ENCODE results near the gene MAFG.

The MAFG gene

DNA sequence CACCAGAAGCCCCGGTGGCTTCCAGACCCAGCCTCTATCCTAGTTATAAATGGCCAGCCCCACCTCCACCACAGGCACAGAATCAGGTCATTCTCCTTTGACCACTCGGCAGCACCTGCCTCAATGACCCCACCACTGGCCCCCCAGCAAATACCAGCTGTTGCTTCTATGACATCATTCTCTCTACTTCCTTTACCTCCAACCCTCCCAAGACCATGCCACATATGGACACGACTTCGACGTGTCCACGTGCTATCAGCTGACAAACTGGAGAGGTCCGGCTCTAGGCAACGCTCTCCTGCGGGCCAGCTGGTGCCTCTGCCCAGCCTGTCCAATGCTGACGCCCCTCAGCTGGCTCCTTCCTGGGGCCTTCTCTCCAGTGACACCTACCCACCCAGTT, 42.1 kb downstream of the MAFG start:
- H2AK5ac ChIP-seq (ENCODE audit: low read length): no peak overlapping the region
- H3K4me3 ChIP-seq (ENCODE audit: low read depth, low read length): no peak overlapping the region
- H4K12ac ChIP-seq (ENCODE audit: low read depth, low read length): no peak overlapping the region
- H3K9me3 ChIP-seq (ENCODE audit: insufficient read depth, low read depth, low read length): peaks cover 4% of the 10 kb centered on the region
- no peaks in the 10 kb centered on the region for H3K79me1 ChIP-seq (ENCODE audit: low read length)
- H4K8ac ChIP-seq (ENCODE audit: low read depth, low read length): no peak overlapping the region
- H3K36me3 ChIP-seq (ENCODE audit: control insufficient read depth in 1 of 2, insufficient read depth in 2 of 2, low read length in 2 of 2): peaks cover 59 to 71% of the 10 kb centered on the region in 2 experiments
- H2BK120ac ChIP-seq (ENCODE audit: insufficient read depth, low read length, poor library complexity): no peak overlapping the region
- no peak overlapping the region for H3K27ac ChIP-seq (ENCODE audit: low read depth, low read length)
- H3K18ac ChIP-seq (ENCODE audit: low read length): no peak overlapping the region
- WGBS (ENCODE audit: extremely low coverage, insufficient coverage, insufficient read length): no CpG with 5 or more reads among the region's 10 CpGs
- H3K27me3 ChIP-seq (ENCODE audit: insufficient read depth, low read length): no peaks in the 10 kb centered on the region
- H3K14ac ChIP-seq (ENCODE audit: low read length): no peak overlapping the region
- H3K4ac ChIP-seq (ENCODE audit: low read depth, low read length): no peak overlapping the region
- H3K23ac ChIP-seq (ENCODE audit: low read length): no peak overlapping the region
- no peak overlapping the region for H2BK5ac ChIP-seq (ENCODE audit: low read depth, low read length, poor library complexity)
- H2AFZ ChIP-seq (ENCODE audit: insufficient read depth, low read length, poor library complexity): no peak overlapping the region
- no peak for DNase-seq
- peaks cover 5% of the 10 kb centered on the region for H3K79me2 ChIP-seq (ENCODE audit: control insufficient read depth, insufficient read depth, low read length, poor library complexity)
- no peak overlapping the region for H3K9ac ChIP-seq (ENCODE audit: low read length)
- no peak overlapping the region for H4K91ac ChIP-seq (ENCODE audit: low read depth, low read length)
- H3K4me2 ChIP-seq (ENCODE audit: low read length): no peak overlapping the region
- H2BK12ac ChIP-seq (ENCODE audit: low read length): no peak overlapping the region
- peaks cover 2 to 3% of the 10 kb centered on the region in 2 experiments for H3K4me1 ChIP-seq (ENCODE audit: control insufficient read depth in 1 of 2, insufficient read depth in 2 of 2, low read length in 2 of 2)

- no CpG with 5 or more reads among the region's 5 CpGs for WGBS (ENCODE audit: extremely low coverage, insufficient coverage, insufficient read length)
- H3K79me2 ChIP-seq (ENCODE audit: control insufficient read depth, insufficient read depth, low read length, poor library complexity): peaks cover 2% of the 10 kb centered on the region
- H3K23ac ChIP-seq (ENCODE audit: low read length): no peak overlapping the region
- H3K14ac ChIP-seq (ENCODE audit: low read length): no peak overlapping the region
- no peak overlapping the region for H2BK120ac ChIP-seq (ENCODE audit: insufficient read depth, low read length, poor library complexity)
- no peak overlapping the region for H3K9ac ChIP-seq (ENCODE audit: low read length)
- no peak overlapping the region for H3K4ac ChIP-seq (ENCODE audit: low read depth, low read length)
- H2AFZ ChIP-seq (ENCODE audit: insufficient read depth, low read length, poor library complexity): no peak overlapping the region
- no peaks in the 10 kb centered on the region for H3K4me1 ChIP-seq (ENCODE audit: control insufficient read depth in 1 of 2, insufficient read depth in 2 of 2, low read length in 2 of 2)
- no peak overlapping the region for H4K12ac ChIP-seq (ENCODE audit: low read depth, low read length)
- no peak overlapping the region for H4K91ac ChIP-seq (ENCODE audit: low read depth, low read length)
- H2AK5ac ChIP-seq (ENCODE audit: low read length): no peak overlapping the region
- DNase-seq: no peak
- H3K4me3 ChIP-seq (ENCODE audit: low read depth, low read length): no peak overlapping the region
- no peak overlapping the region for H3K18ac ChIP-seq (ENCODE audit: low read length)
- no peaks in the 10 kb centered on the region for H3K27me3 ChIP-seq (ENCODE audit: insufficient read depth, low read length)
- H3K36me3 ChIP-seq (ENCODE audit: control insufficient read depth in 1 of 2, insufficient read depth in 2 of 2, low read length in 2 of 2): peaks cover 57 to 68% of the 10 kb centered on the region in 2 experiments
- no peak overlapping the region for H3K27ac ChIP-seq (ENCODE audit: low read depth, low read length)
- no peak overlapping the region for H2BK5ac ChIP-seq (ENCODE audit: low read depth, low read length, poor library complexity)
- H3K4me2 ChIP-seq (ENCODE audit: low read length): no peak overlapping the region
- no peak overlapping the region for H4K8ac ChIP-seq (ENCODE audit: low read depth, low read length)
- peaks cover 4% of the 10 kb centered on the region for H3K9me3 ChIP-seq (ENCODE audit: insufficient read depth, low read depth, low read length)
- no peaks in the 10 kb centered on the region for H3K79me1 ChIP-seq (ENCODE audit: low read length)
- no peak overlapping the region for H2BK12ac ChIP-seq (ENCODE audit: low read length)
These were observed 42.6 kb downstream of the MAFG start for GRCh38 chr17:81884968-81885367.

DNA sequence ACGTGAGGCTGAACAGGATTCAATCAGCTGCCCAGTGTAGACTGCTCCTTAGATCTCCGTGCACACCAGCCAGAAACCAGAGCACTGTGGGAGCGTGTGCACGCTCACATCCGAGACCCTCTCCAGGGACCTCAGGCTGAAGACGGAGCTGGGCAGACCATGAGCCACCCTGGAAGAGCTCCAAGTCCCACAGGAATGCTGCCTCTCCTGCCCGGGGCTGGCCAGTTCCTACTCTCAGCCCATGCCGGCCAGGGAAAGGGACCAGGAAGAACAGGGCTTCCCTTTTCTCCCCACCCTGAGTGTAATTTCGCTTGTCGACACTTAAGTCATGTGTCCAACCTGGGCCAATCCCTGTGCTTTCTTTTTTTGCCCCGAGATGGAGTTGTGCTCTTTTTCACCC, 43.0 kb downstream of the MAFG start:
- no peak overlapping the region for H3K4me3 ChIP-seq (ENCODE audit: low read depth, low read length)
- H2BK12ac ChIP-seq (ENCODE audit: low read length): no peak overlapping the region
- no peaks in the 10 kb centered on the region for H3K79me1 ChIP-seq (ENCODE audit: low read length)
- no peak overlapping the region for H3K4me2 ChIP-seq (ENCODE audit: low read length)
- H3K4me1 ChIP-seq (ENCODE audit: control insufficient read depth in 1 of 2, insufficient read depth in 2 of 2, low read length in 2 of 2): no peaks in the 10 kb centered on the region
- no CpG with 5 or more reads among the region's 11 CpGs for WGBS (ENCODE audit: extremely low coverage, insufficient coverage, insufficient read length)
- peaks cover 2% of the 10 kb centered on the region for H3K79me2 ChIP-seq (ENCODE audit: control insufficient read depth, insufficient read depth, low read length, poor library complexity)
- no peak overlapping the region for H3K23ac ChIP-seq (ENCODE audit: low read length)
- H4K8ac ChIP-seq (ENCODE audit: low read depth, low read length): no peak overlapping the region
- no peaks in the 10 kb centered on the region for H3K27me3 ChIP-seq (ENCODE audit: insufficient read depth, low read length)
- H4K91ac ChIP-seq (ENCODE audit: low read depth, low read length): no peak overlapping the region
- no peak overlapping the region for H3K14ac ChIP-seq (ENCODE audit: low read length)
- H2BK120ac ChIP-seq (ENCODE audit: insufficient read depth, low read length, poor library complexity): no peak overlapping the region
- H3K9ac ChIP-seq (ENCODE audit: low read length): no peak overlapping the region
- H3K9me3 ChIP-seq (ENCODE audit: insufficient read depth, low read depth, low read length): peaks cover 4% of the 10 kb centered on the region
- H2BK5ac ChIP-seq (ENCODE audit: low read depth, low read length, poor library complexity): no peak overlapping the region
- DNase-seq: no peak
- H3K4ac ChIP-seq (ENCODE audit: low read depth, low read length): no peak overlapping the region
- H4K12ac ChIP-seq (ENCODE audit: low read depth, low read length): no peak overlapping the region
- no peak overlapping the region for H3K27ac ChIP-seq (ENCODE audit: low read depth, low read length)
- no peak overlapping the region for H3K18ac ChIP-seq (ENCODE audit: low read length)
- peaks cover 58 to 64% of the 10 kb centered on the region in 2 experiments for H3K36me3 ChIP-seq (ENCODE audit: control insufficient read depth in 1 of 2, insufficient read depth in 2 of 2, low read length in 2 of 2)
- H2AFZ ChIP-seq (ENCODE audit: insufficient read depth, low read length, poor library complexity): no peak overlapping the region
- no peak overlapping the region for H2AK5ac ChIP-seq (ENCODE audit: low read length)

GRCh38 chr17:81879121-81879520, 48.4 kb downstream of the MAFG start:
- Histone ChIP-seq H3K4me3 (ENCODE audit: low read depth, low read length) (no peak overlapping the region), H2BK12ac (ENCODE audit: low read length) (no peak overlapping the region), H3K9ac (ENCODE audit: low read length) (no peak overlapping the region), H2AFZ (ENCODE audit: insufficient read depth, low read length, poor library complexity) (no peak overlapping the region), H3K18ac (ENCODE audit: low read length) (no peak overlapping the region), H3K4ac (ENCODE audit: low read depth, low read length) (no peak overlapping the region), H3K36me3 (ENCODE audit: control insufficient read depth in 1 of 2, insufficient read depth in 2 of 2, low read length in 2 of 2) (peaks cover 20% of the 10 kb centered on the region in 2 experiments), H2AK5ac (ENCODE audit: low read length) (no peak overlapping the region), H4K12ac (ENCODE audit: low read depth, low read length) (no peak overlapping the region), H2BK5ac (ENCODE audit: low read depth, low read length, poor library complexity) (no peak overlapping the region), H3K23ac (ENCODE audit: low read length) (no peak overlapping the region), H3K79me1 (ENCODE audit: low read length) (no peaks in the 10 kb centered on the region), H3K4me1 (ENCODE audit: control insufficient read depth in 1 of 2, insufficient read depth in 2 of 2, low read length in 2 of 2) (no peaks in the 10 kb centered on the region), H3K79me2 (ENCODE audit: control insufficient read depth, insufficient read depth, low read length, poor library complexity) (no peaks in the 10 kb centered on the region), H4K8ac (ENCODE audit: low read depth, low read length) (no peak overlapping the region), H4K91ac (ENCODE audit: low read depth, low read length) (no peak overlapping the region), H3K14ac (ENCODE audit: low read length) (no peak overlapping the region), H3K9me3 (ENCODE audit: insufficient read depth, low read depth, low read length) (peaks cover 1% of the 10 kb centered on the region), H3K27me3 (ENCODE audit: insufficient read depth, low read length) (no peaks in the 10 kb centered on the region), H3K27ac (ENCODE audit: low read depth, low read length) (no peak overlapping the region), H3K4me2 (ENCODE audit: low read length) (no peak overlapping the region), H2BK120ac (ENCODE audit: insufficient read depth, low read length, poor library complexity) (no peak overlapping the region)
- DNase-seq: no peak
- no CpG with 5 or more reads among the region's 5 CpGs for WGBS (ENCODE audit: extremely low coverage, insufficient coverage, insufficient read length)
